H9 (cell line): ENCODE results near the gene ADSS1. TPM values are rescaled to one million over a fixed set of nuclear protein-coding genes. Genes with fewer than 3 reads are reported as not detected.

Experiments
- DNase-seq: peaks from one replicate; pipeline ENCODE4 v3.0.0-alpha.2; 2017
- H2AFZ ChIP-seq: one replicate; pipeline ENCODE4 v1.6.1; 2013; ENCODE audit warnings: mild to moderate bottlenecking, low read length, control low read depth, moderate library complexity
- H2AK5ac ChIP-seq: 2 replicates; pipeline ENCODE4 v1.6.1; 2013; ENCODE audit warnings: low read length, control low read depth, mixed read lengths; ENCODE audit not compliant: insufficient read length
- H2BK120ac ChIP-seq: one replicate; pipeline ENCODE4 v1.6.1; 2013; ENCODE audit warnings: low read depth, mild to moderate bottlenecking, low read length, control low read depth, inconsistent platforms; ENCODE audit not compliant: poor library complexity, severe bottlenecking
- H2BK12ac ChIP-seq: 2 replicates; pipeline ENCODE4 v1.6.1; 2013; ENCODE audit warnings: low read length, control low read depth, mixed read lengths, low read depth; ENCODE audit not compliant: insufficient read length
- H2BK15ac ChIP-seq: 2 replicates; pipeline ENCODE4 v1.6.1; 2013; ENCODE audit warnings: low read depth, low read length, control low read depth
- H2BK20ac ChIP-seq: one replicate; pipeline ENCODE4 v1.6.1; 2013; ENCODE audit warnings: low read depth, mild to moderate bottlenecking, low read length, control low read depth, inconsistent platforms; ENCODE audit not compliant: poor library complexity, severe bottlenecking
- H2BK5ac ChIP-seq: 2 replicates; pipeline ENCODE4 v1.6.1; 2013; ENCODE audit warnings: low read length, control low read depth, mixed read lengths; ENCODE audit not compliant: insufficient read length
- H3K14ac ChIP-seq: 2 replicates; pipeline ENCODE4 v1.6.1; 2013; ENCODE audit warnings: low read length, control low read depth; ENCODE audit not compliant: insufficient read depth
- H3K18ac ChIP-seq: 2 replicates; pipeline ENCODE4 v1.6.1; 2013; ENCODE audit warnings: low read depth, mild to moderate bottlenecking, mixed read lengths, low read length, control low read depth; ENCODE audit not compliant: insufficient read length
- H3K23ac ChIP-seq: 2 replicates; pipeline ENCODE4 v1.6.1; 2013; ENCODE audit warnings: low read length, control low read depth, mixed read lengths, low read depth; ENCODE audit not compliant: insufficient read length
- H3K23me2 ChIP-seq: 2 replicates; pipeline ENCODE4 v1.6.1; 2013; ENCODE audit warnings: low read depth, mild to moderate bottlenecking, mixed read lengths, low read length, control low read depth; ENCODE audit not compliant: insufficient read length, poor library complexity, severe bottlenecking
- H3K27ac ChIP-seq: 2 replicates; pipeline ENCODE4 v1.5.1; 2013; ENCODE audit warnings: low read length, control low read depth, mixed read lengths, low read depth; ENCODE audit not compliant: insufficient read length
- H3K27me3 ChIP-seq: 2 replicates; pipeline ENCODE4 v1.6.1; 2013; ENCODE audit warnings: low read length, control low read depth, inconsistent platforms; ENCODE audit not compliant: insufficient read depth
- H3K4ac ChIP-seq: 2 replicates; pipeline ENCODE4 v1.6.1; 2013; ENCODE audit warnings: low read depth, mild to moderate bottlenecking, control low read depth, inconsistent platforms, low read length, moderate library complexity
- H3K4me1 ChIP-seq: 2 replicates; pipeline ENCODE4 v1.6.1; 2013; ENCODE audit warnings: low read length, control low read depth, inconsistent platforms; ENCODE audit not compliant: insufficient read depth
- H3K4me2 ChIP-seq: 2 replicates; pipeline ENCODE4 v1.6.1; 2013; ENCODE audit warnings: low read length, control low read depth, mixed read lengths; ENCODE audit not compliant: insufficient read length, insufficient read depth
- H3K56ac ChIP-seq: 2 replicates; pipeline ENCODE4 v1.6.1; 2013; ENCODE audit warnings: low read depth, mild to moderate bottlenecking, mixed read lengths, low read length, control low read depth; ENCODE audit not compliant: insufficient read length
- H3K79me1 ChIP-seq: 2 replicates; pipeline ENCODE4 v1.6.1; 2013; ENCODE audit warnings: low read depth, mild to moderate bottlenecking, moderate library complexity, low read length, control low read depth, inconsistent platforms; ENCODE audit not compliant: insufficient read depth, poor library complexity, severe bottlenecking
- H3K79me2 ChIP-seq: 2 replicates; pipeline ENCODE4 v1.6.1; 2013; ENCODE audit warnings: low read length, control low read depth, inconsistent platforms; ENCODE audit not compliant: insufficient read depth
- H3K9ac ChIP-seq: 2 replicates; pipeline ENCODE4 v1.6.1; 2013; ENCODE audit warnings: low read length, control low read depth, mixed read lengths; ENCODE audit not compliant: insufficient read length; ENCODE audit errors: extremely low read depth
- H3K9me3 ChIP-seq: one replicate; pipeline ENCODE4 v1.6.1; 2013; ENCODE audit warnings: low read depth, low read length, inconsistent platforms; ENCODE audit not compliant: control insufficient read depth
- H3T11ph ChIP-seq: one replicate; pipeline ENCODE4 v1.6.1; 2013; ENCODE audit warnings: mild to moderate bottlenecking, low read length, control low read depth, inconsistent platforms
- H4K20me1 ChIP-seq: one replicate; pipeline ENCODE4 v1.6.1; 2013; ENCODE audit not compliant: control insufficient read depth, insufficient read length, insufficient read depth
- H4K5ac ChIP-seq: 2 replicates; pipeline ENCODE4 v1.6.1; 2013; ENCODE audit warnings: low read depth, mild to moderate bottlenecking, mixed read lengths, low read length, control low read depth; ENCODE audit not compliant: insufficient read length
- H4K8ac ChIP-seq: replicated peaks from 2 replicates; pipeline ENCODE4 v1.6.1; 2013; ENCODE audit warnings: low read length, control low read depth, mixed read lengths, low read depth; ENCODE audit not compliant: insufficient read length
- H4K91ac ChIP-seq: 2 replicates; pipeline ENCODE4 v1.6.1; 2013; ENCODE audit warnings: low read depth, mild to moderate bottlenecking, moderate library complexity, mixed read lengths, low read length, control low read depth; ENCODE audit not compliant: insufficient read length
- H3K27ac Mint-ChIP-seq, 3 experiments: 2 replicates in 2 of 3; 3 replicates in 1 of 3; pipeline ENCODE4 v1.8.0; 2020 to 2021; ENCODE audit warnings: mixed read lengths in 3 of 3, mild to moderate bottlenecking in 1 of 3, moderate library complexity in 1 of 3
- H3K27me3 Mint-ChIP-seq: 2 replicates; pipeline ENCODE4 v1.8.0; 2021; ENCODE audit warnings: low read depth, mild to moderate bottlenecking, moderate library complexity, mixed read lengths
- H3K36me3 Mint-ChIP-seq, 3 experiments: 2 replicates in 2 of 3; 3 replicates in 1 of 3; pipeline ENCODE4 v1.8.0; 2020 to 2021; ENCODE audit warnings: low read depth in 3 of 3, mixed read lengths in 3 of 3; ENCODE audit not compliant: insufficient read depth in 1 of 3
- H3K4me1 Mint-ChIP-seq, 2 experiments: 2 replicates each; pipeline ENCODE4 v1.8.0; 2020; ENCODE audit warnings: mixed read lengths in 2 of 2
- H3K4me3 Mint-ChIP-seq, 2 experiments: 2 replicates in 1 of 2; 3 replicates in 1 of 2; pipeline ENCODE4 v1.8.0; 2020 to 2021; ENCODE audit warnings: mild to moderate bottlenecking in 2 of 2, mixed read lengths in 2 of 2, moderate library complexity in 1 of 2
- H3K9me3 Mint-ChIP-seq, 2 experiments: 2 replicates in 1 of 2; 3 replicates in 1 of 2; pipeline ENCODE4 v1.8.0; 2020; ENCODE audit warnings: mild to moderate bottlenecking in 2 of 2, mixed read lengths in 2 of 2, moderate library complexity in 1 of 2
- CTCF ChIP-seq: fragments of 200-600 bp; sonication (generic); conservative IDR thresholded peaks from 3 replicates; pipeline ENCODE4 v1.8.0; 2021; ENCODE audit warnings: antibody characterized with exemption, mild to moderate bottlenecking
- WGBS: extraction: QIAGEN DNeasy Blood & Tissue Kit; methylation state at CpG from one replicate; pipeline ENCODE4 v1.1.7; 2013; ENCODE audit warnings: missing lambda C conversion rate, low lambda C conversion rate, mixed read lengths; ENCODE audit not compliant: insufficient read length; ENCODE audit errors: extremely low coverage; 5-methylcytosine and 5-hydroxymethylcytosine counted together
- total RNA-seq: library from RNA; stranded (reverse); gene quantifications from 2 replicates; pipeline ENCODE4 v1.2.1, GENCODE V29; 2021

Gene ADSS1
- total RNA-seq, 1 experiment from 2014 or later, result 8.5 TPM

- H3K9me3 Mint-ChIP-seq, result peaks cover 10 to 14% of the 10 kb centered on the region in 2 experiments
- peaks cover 15 to 21% of the 10 kb centered on the region in 2 experiments for H3K4me1 Mint-ChIP-seq
- H3K4me3 Mint-ChIP-seq, result no peak overlapping the region
- Histone ChIP-seq H2BK20ac (no peak overlapping the region), H3K27me3 (no peaks in the 10 kb centered on the region), H2BK120ac (no peak overlapping the region), H3K23me2 (peaks cover 2% of the 10 kb centered on the region), H3K56ac (no peak overlapping the region), H3K9me3 (no peaks in the 10 kb centered on the region), H3K18ac (no peak overlapping the region), H3K14ac (no peak overlapping the region), H3K4ac (no peak overlapping the region), H3K4me2 (no peak overlapping the region), H3K4me1 (no peaks in the 10 kb centered on the region), H3K79me2 (no peaks in the 10 kb centered on the region), H4K20me1 (no peaks in the 10 kb centered on the region), H3K27ac (no peak overlapping the region), H2BK15ac (no peak overlapping the region), H3K79me1 (no peaks in the 10 kb centered on the region), H4K91ac (no peak overlapping the region), H4K5ac (no peak overlapping the region), H2BK5ac (no peak overlapping the region), H3K9ac (no peak overlapping the region), H2AFZ (no peak overlapping the region), H3K23ac (no peak overlapping the region), H4K8ac (no peak overlapping the region), H2BK12ac (no peak overlapping the region), H3T11ph (no peak overlapping the region), H2AK5ac (no peak overlapping the region)
- no peaks in the 10 kb centered on the region for H3K27me3 Mint-ChIP-seq
- TF ChIP-seq CTCF, result no peak
- peaks cover 37 to 58% (median 51%) of the 10 kb centered on the region in 3 experiments for H3K36me3 Mint-ChIP-seq
- DNase-seq, result no peak
- WGBS, result no CpG with 5 or more reads among the region's 24 CpGs
- no peak overlapping the region; a peak in 1 of 7 replicates for H3K27ac Mint-ChIP-seq
Measured at GRCh38 chr14:104770072-104770579, 46.1 kb downstream of the ADSS1 start.
